IMR-90 (cell line): ENCODE results near the gene NDOR1. TPM values are rescaled to one million over a fixed set of nuclear protein-coding genes. Genes with fewer than 3 reads are reported as not detected.

Experiments used
- ATAC-seq: fragments of 200-7000 bp; cut with Tn5 transposase; 2 replicates; pipeline ENCODE4 v1.9.1; 2020; ENCODE audit warnings: low read depth, mild to moderate bottlenecking, moderate library complexity
- BruUV-seq: library from RNA; stranded (reverse); fragments of 400-500 nt; replicated peaks from 2 replicates; lab custom pipeline; 2021; lab: Mats Ljungman, UMichigan
- CTCF ChIA-PET: fragments of 300-600 bp; formaldehyde crosslinking; extraction: SDS; loops from one replicate; lab custom pipeline; 2021; ENCODE audit warnings: antibody characterized with exemption; lab: Yijun Ruan, JAX
- POLR2A ChIA-PET: fragments of 300-600 bp; sonication (Branson Sonifier 250); formaldehyde crosslinking; loops from one replicate; lab custom pipeline; 2022; ENCODE audit warnings: antibody characterized with exemption; ENCODE audit not compliant: unreplicated experiment; lab: Charles Lee
- DNase-seq: peaks from one replicate; pipeline ENCODE4 v3.0.0; 2013
- H2AFZ ChIP-seq: replicated peaks from 2 replicates; pipeline ENCODE3; 2013; ENCODE audit warnings: low read length, mild to moderate bottlenecking; ENCODE audit not compliant: poor library complexity
- H2AK5ac ChIP-seq: 2 replicates; pipeline ENCODE4 v1.6.1; 2013; ENCODE audit warnings: low read depth, low read length, inconsistent platforms
- H2AK9ac ChIP-seq: replicated peaks from 2 replicates; pipeline ENCODE3; 2013; ENCODE audit warnings: mild to moderate bottlenecking, low read depth, low read length, moderate library complexity; ENCODE audit not compliant: poor library complexity
- H2BK120ac ChIP-seq: 2 replicates; pipeline ENCODE4 v1.6.1; 2013; ENCODE audit warnings: low read depth, low read length, inconsistent platforms
- H2BK15ac ChIP-seq: 3 replicates; pipeline ENCODE4 v1.6.1; 2013; ENCODE audit warnings: low read depth, low read length, inconsistent platforms
- H2BK20ac ChIP-seq: 2 replicates; pipeline ENCODE4 v1.6.1; 2013; ENCODE audit warnings: low read depth, mild to moderate bottlenecking, inconsistent platforms, low read length, moderate library complexity
- H2BK5ac ChIP-seq: 2 replicates; pipeline ENCODE4 v1.6.1; 2013; ENCODE audit warnings: mild to moderate bottlenecking, low read depth, low read length, inconsistent platforms; ENCODE audit not compliant: poor library complexity, severe bottlenecking
- H3K14ac ChIP-seq: replicated peaks from 2 replicates; pipeline ENCODE4 v1.6.1; 2013; ENCODE audit warnings: low read depth, low read length, inconsistent platforms
- H3K18ac ChIP-seq: 2 replicates; pipeline ENCODE4 v1.6.1; 2013; ENCODE audit warnings: low read depth, low read length, control low read depth
- H3K23ac ChIP-seq: 2 replicates; pipeline ENCODE4 v1.6.1; 2013; ENCODE audit warnings: low read depth, low read length, inconsistent platforms
- H3K27ac ChIP-seq: 2 replicates; pipeline ENCODE4 v1.5.1; 2013; ENCODE audit warnings: mild to moderate bottlenecking, control low read depth, low read length; ENCODE audit not compliant: insufficient read depth
- H3K27me3 ChIP-seq: 2 replicates; pipeline ENCODE4 v1.6.1; 2013; ENCODE audit warnings: low read length; ENCODE audit not compliant: control insufficient read depth, insufficient read depth
- H3K36me3 ChIP-seq: 2 replicates; pipeline ENCODE4 v1.6.1; 2013; ENCODE audit warnings: low read length, mixed read lengths; ENCODE audit not compliant: control insufficient read depth, insufficient read depth
- H3K4ac ChIP-seq: 2 replicates; pipeline ENCODE4 v1.6.1; 2013; ENCODE audit warnings: low read depth, low read length, inconsistent platforms
- H3K4me1 ChIP-seq: 2 replicates; pipeline ENCODE4 v1.6.1; 2013; ENCODE audit warnings: low read length, mixed read lengths; ENCODE audit not compliant: control insufficient read depth, insufficient read depth
- H3K4me2 ChIP-seq: 2 replicates; pipeline ENCODE4 v1.6.1; 2013; ENCODE audit warnings: low read depth, mild to moderate bottlenecking, control low read depth, low read length, moderate library complexity
- H3K4me3 ChIP-seq: 2 replicates; pipeline ENCODE4 v1.5.1; 2013; ENCODE audit warnings: low read depth, mild to moderate bottlenecking, control low read depth, low read length, moderate library complexity; ENCODE audit not compliant: insufficient read depth
- H3K56ac ChIP-seq: 2 replicates; pipeline ENCODE4 v1.6.1; 2013; ENCODE audit warnings: low read length, inconsistent platforms; ENCODE audit not compliant: insufficient read depth; ENCODE audit errors: extremely low read depth
- H3K79me1 ChIP-seq, 2 experiments: 2 replicates each; pipeline ENCODE4 v1.6.1; 2013; ENCODE audit warnings: low read length in 2 of 2, inconsistent platforms in 1 of 2, low read depth in 1 of 2
- H3K9ac ChIP-seq: 2 replicates; pipeline ENCODE4 v1.6.1; 2013; ENCODE audit warnings: low read depth, low read length, control low read depth
- H3K9me1 ChIP-seq: 2 replicates; pipeline ENCODE4 v1.6.1; 2013; ENCODE audit warnings: low read length, inconsistent platforms; ENCODE audit not compliant: insufficient read depth
- H3K9me3 ChIP-seq: 2 replicates; pipeline ENCODE4 v1.6.1; 2013; ENCODE audit warnings: low read length; ENCODE audit not compliant: control insufficient read depth, insufficient read depth
- H4K20me1 ChIP-seq: 2 replicates; pipeline ENCODE4 v1.6.1; 2013; ENCODE audit warnings: low read length, inconsistent platforms; ENCODE audit not compliant: insufficient read depth
- H4K5ac ChIP-seq: 2 replicates; pipeline ENCODE4 v1.6.1; 2013; ENCODE audit warnings: mild to moderate bottlenecking, low read depth, low read length, control low read depth
- H4K8ac ChIP-seq, 2 experiments: 2 replicates each; pipeline ENCODE4 v1.6.1; 2013; ENCODE audit warnings: low read depth in 2 of 2, low read length in 2 of 2, control low read depth in 1 of 2, inconsistent platforms in 1 of 2
- H4K91ac ChIP-seq: 2 replicates; pipeline ENCODE4 v1.6.1; 2013; ENCODE audit warnings: low read depth, low read length, inconsistent platforms; ENCODE audit not compliant: insufficient read depth
- CHD1 ChIP-seq: IDR thresholded peaks from 2 replicates; pipeline ENCODE4 v1.6.1; 2012; ENCODE audit warnings: low read depth, low read length, improper control_type of control experiment
- ELK1 ChIP-seq: fragments of 150-350 bp; IDR thresholded peaks from 2 replicates; pipeline ENCODE4 v1.6.1; 2016; ENCODE audit warnings: low read depth, mild to moderate bottlenecking, low read length, moderate library complexity, borderline replicate concordance
- FOS ChIP-seq: fragments of 150-350 bp; IDR thresholded peaks from 2 replicates; pipeline ENCODE4 v1.6.1; 2016; ENCODE audit warnings: low read depth, low read length
- MAFK ChIP-seq: IDR thresholded peaks from 2 replicates; pipeline ENCODE4 v1.6.1; 2012; ENCODE audit warnings: low read depth, low read length, improper control_type of control experiment
- RAD21 ChIP-seq: IDR thresholded peaks from 2 replicates; pipeline ENCODE4 v1.6.1; 2012; ENCODE audit warnings: low read length, improper control_type of control experiment
- RFX5 ChIP-seq: IDR thresholded peaks from 2 replicates; pipeline ENCODE4 v1.8.0; 2012; ENCODE audit warnings: low read depth, mild to moderate bottlenecking, low read length, moderate library complexity
- WGBS, 2 experiments: methylation state at CpG; one replicate each; pipeline versions ENCODE4 v1.1.5 to v1.1.7; 2013; ENCODE audit warnings: missing lambda C conversion rate in 2 of 2; ENCODE audit not compliant: insufficient read length in 1 of 2; ENCODE audit errors: extremely low coverage in 2 of 2; 5-methylcytosine and 5-hydroxymethylcytosine counted together
- dilution Hi-C: fragments of 300-500 bp; cut with HindIII; formaldehyde crosslinking; loops from one replicate; pipeline ENCODE4 v1.14.3; 2018; ENCODE audit warnings: low sequenced_read_pairs; ENCODE audit not compliant: unreplicated experiment
- in situ Hi-C: fragments of 300-500 bp; cut with MboI; formaldehyde crosslinking; loops from 3 replicates; pipeline ENCODE4 v1.14.3; 2019; ENCODE audit warnings: low sequenced_read_pairs, inconsistent platforms, mixed read lengths
- intact Hi-C: fragments of 100-400 bp; cut with micrococcal nuclease; formaldehyde crosslinking; loops from 2 replicates; pipeline ENCODE4 v1.10.0; 2022
- polyA plus RNA-seq, 3 experiments: library from polyadenylated mRNA; depleted of rRNA; stranded (reverse); fragments of >200 nt; gene quantifications; 2 replicates each; pipeline ENCODE4 v1.2.3, GENCODE V29; 2012; ENCODE audit warnings: low replicate concordance in 1 of 3
- total RNA-seq: library from RNA; depleted of rRNA; stranded (reverse); fragments of >200 nt; gene quantifications from 2 replicates; pipeline ENCODE4 v1.2.3, GENCODE V29; 2012

Gene NDOR1
- total and polyA plus RNA-seq, 2 of the 4 experiments (the other 2 are of a cell fraction): 0.90 to 10.6 TPM

- BruUV-seq: no TSS peak
- H3K9me1 ChIP-seq: no peaks in the 10 kb centered on the region
- no peaks in the 10 kb centered on the region for H3K36me3 ChIP-seq
- H3K4me3 ChIP-seq: no peak overlapping the region
- no peak overlapping the region for H3K56ac ChIP-seq
- no peak overlapping the region for H2AK9ac ChIP-seq
- TF ChIP-seq MAFK: no peak
- TF ChIP-seq RAD21: no peak
- no peak for TF ChIP-seq CHD1
- no peak for TF ChIP-seq RFX5
- TF ChIP-seq ELK1: no peak
- no peak for TF ChIP-seq FOS
- intact Hi-C loops: no loop called here
- H3K9me3 ChIP-seq: no peaks in the 10 kb centered on the region
- H3K27me3 ChIP-seq: peaks cover 88% of the 10 kb centered on the region
- no peak overlapping the region for H2AK5ac ChIP-seq
- 10% methylated on average over 9 of the region's 57 CpGs; no CpG with 5 or more reads in 1 of the 2 experiments for WGBS, 2 experiments
- no peak overlapping the region for H2BK15ac ChIP-seq
- in situ Hi-C loops: no loop called here
- no peak overlapping the region for H3K4me2 ChIP-seq
- DNase-seq: no peak
- H4K8ac ChIP-seq: no peak overlapping the region
- H2BK20ac ChIP-seq: no peak overlapping the region
- ChIA-PET CTCF (no interaction called here), POLR2A (no interaction called here)
- H3K14ac ChIP-seq: no peak overlapping the region
- ATAC-seq: peak; percentile 19; the same call in 1 of the 2 replicates
- no peak overlapping the region for H2BK120ac ChIP-seq
- no peak overlapping the region for H3K18ac ChIP-seq
- no peak overlapping the region for H3K23ac ChIP-seq
- no peak overlapping the region for H2BK5ac ChIP-seq
- no peak overlapping the region for H3K4ac ChIP-seq
- H4K20me1 ChIP-seq: no peaks in the 10 kb centered on the region
- no peak overlapping the region for H3K9ac ChIP-seq
- H4K5ac ChIP-seq: no peak overlapping the region
- peaks cover 4% of the 10 kb centered on the region; the same call in 1 of the 2 replicates for H3K4me1 ChIP-seq
- no peak overlapping the region for H2AFZ ChIP-seq
- dilution Hi-C loops: no loop called here
- H4K91ac ChIP-seq: no peak overlapping the region
- no peaks in the 10 kb centered on the region for H3K79me1 ChIP-seq
- no peak overlapping the region for H3K27ac ChIP-seq
Measured at GRCh38 chr9:137167747-137168572, 37.5 kb upstream of the NDOR1 start.
